ENCODE data around the gene MAPK4.

MAPK4 gene

GRCh38 chr18:50663626-50664441 lies 103.9 kb downstream of the MAPK4 start:
- Histone ChIP-seq H3K4me1 (ENCODE audit: insufficient read depth, low read length, poor library complexity, severe bottlenecking) (no peaks in the 10 kb centered on the region), H3F3A (ENCODE audit: low read depth) (no peaks in the 10 kb centered on the region), H3K36me3 (ENCODE audit: insufficient read depth, low read length) (no peaks in the 10 kb centered on the region), H4K20me1 (ENCODE audit: insufficient read depth, low read length, poor library complexity, severe bottlenecking) (no peaks in the 10 kb centered on the region), H3K4me3 (ENCODE audit: low read length, poor library complexity, severe bottlenecking) (no peak overlapping the region), H3K79me2 (ENCODE audit: insufficient read depth, low read length) (no peaks in the 10 kb centered on the region), H2AFZ (ENCODE audit: low read length) (no peak overlapping the region), H3K9me2 (replicated peaks; ENCODE audit: low read depth, low read length) (no peaks in the 10 kb centered on the region), H3K9ac (ENCODE audit: low read depth, low read length, poor library complexity, severe bottlenecking) (no peak overlapping the region), H3K27me3 (ENCODE audit: insufficient read depth, low read length, poor library complexity, severe bottlenecking) (no peaks in the 10 kb centered on the region), H3K4me2 (ENCODE audit: low read depth, low read length, poor library complexity, severe bottlenecking) (no peak overlapping the region), H3K9me3 (ENCODE audit: insufficient read depth, low read depth, low read length) (peaks cover 7% of the 10 kb centered on the region; the same call in 1 of the 2 replicates)
- no peak for TF ChIP-seq CTCF (conservative IDR thresholded peaks at IDR 0.05; ENCODE audit: low read length)
- TF ChIP-seq EZH2phosphoT487 (IDR thresholded peaks at IDR 0.05; ENCODE audit: borderline replicate concordance): no peak

- Histone ChIP-seq H3K9ac (ENCODE audit: low read depth, low read length, poor library complexity, severe bottlenecking) (no peak overlapping the region), H3K4me3 (ENCODE audit: low read length, poor library complexity, severe bottlenecking) (no peak overlapping the region), H3K9me3 (ENCODE audit: insufficient read depth, low read depth, low read length) (peaks cover 9% of the 10 kb centered on the region; the same call in 1 of the 2 replicates), H4K20me1 (ENCODE audit: insufficient read depth, low read length, poor library complexity, severe bottlenecking) (no peaks in the 10 kb centered on the region), H3K4me1 (ENCODE audit: insufficient read depth, low read length, poor library complexity, severe bottlenecking) (no peaks in the 10 kb centered on the region), H3K79me2 (ENCODE audit: insufficient read depth, low read length) (no peaks in the 10 kb centered on the region), H3K36me3 (ENCODE audit: insufficient read depth, low read length) (no peaks in the 10 kb centered on the region), H3K27me3 (ENCODE audit: insufficient read depth, low read length, poor library complexity, severe bottlenecking) (no peaks in the 10 kb centered on the region), H2AFZ (ENCODE audit: low read length) (no peak overlapping the region), H3F3A (ENCODE audit: low read depth) (no peaks in the 10 kb centered on the region), H3K4me2 (ENCODE audit: low read depth, low read length, poor library complexity, severe bottlenecking) (no peak overlapping the region), H3K9me2 (replicated peaks; ENCODE audit: low read depth, low read length) (no peaks in the 10 kb centered on the region)
- TF ChIP-seq EZH2phosphoT487 (IDR thresholded peaks at IDR 0.05; ENCODE audit: borderline replicate concordance) (no peak), CTCF (conservative IDR thresholded peaks at IDR 0.05; ENCODE audit: low read length) (no peak)
Observed at GRCh38 chr18:50665015-50665414, 105.1 kb downstream of the MAPK4 start.

GRCh38 chr18:50665519-50665918 lies 105.6 kb downstream of the MAPK4 start:
- TF ChIP-seq CTCF (conservative IDR thresholded peaks at IDR 0.05; ENCODE audit: low read length) (no peak), EZH2phosphoT487 (IDR thresholded peaks at IDR 0.05; ENCODE audit: borderline replicate concordance) (no peak)
- Histone ChIP-seq H3K4me3 (ENCODE audit: low read length, poor library complexity, severe bottlenecking) (no peak overlapping the region), H4K20me1 (ENCODE audit: insufficient read depth, low read length, poor library complexity, severe bottlenecking) (no peaks in the 10 kb centered on the region), H3K9ac (ENCODE audit: low read depth, low read length, poor library complexity, severe bottlenecking) (no peak overlapping the region), H3K9me3 (ENCODE audit: insufficient read depth, low read depth, low read length) (peaks cover 9% of the 10 kb centered on the region; the same call in 1 of the 2 replicates), H3K36me3 (ENCODE audit: insufficient read depth, low read length) (no peaks in the 10 kb centered on the region), H2AFZ (ENCODE audit: low read length) (no peak overlapping the region), H3K79me2 (ENCODE audit: insufficient read depth, low read length) (no peaks in the 10 kb centered on the region), H3K27me3 (ENCODE audit: insufficient read depth, low read length, poor library complexity, severe bottlenecking) (no peaks in the 10 kb centered on the region), H3K4me2 (ENCODE audit: low read depth, low read length, poor library complexity, severe bottlenecking) (no peak overlapping the region), H3K9me2 (replicated peaks; ENCODE audit: low read depth, low read length) (no peaks in the 10 kb centered on the region), H3F3A (ENCODE audit: low read depth) (no peaks in the 10 kb centered on the region), H3K4me1 (ENCODE audit: insufficient read depth, low read length, poor library complexity, severe bottlenecking) (no peaks in the 10 kb centered on the region)
